SKM-1 (cell line): ENCODE data around the gene MPP1.

ENCODE experiments used
- DNase-seq: peaks from one replicate; lab custom pipeline; 2025; ENCODE audit not compliant: unreplicated experiment; lab: John Stamatoyannopoulos, UW

The MPP1 gene

DNA sequence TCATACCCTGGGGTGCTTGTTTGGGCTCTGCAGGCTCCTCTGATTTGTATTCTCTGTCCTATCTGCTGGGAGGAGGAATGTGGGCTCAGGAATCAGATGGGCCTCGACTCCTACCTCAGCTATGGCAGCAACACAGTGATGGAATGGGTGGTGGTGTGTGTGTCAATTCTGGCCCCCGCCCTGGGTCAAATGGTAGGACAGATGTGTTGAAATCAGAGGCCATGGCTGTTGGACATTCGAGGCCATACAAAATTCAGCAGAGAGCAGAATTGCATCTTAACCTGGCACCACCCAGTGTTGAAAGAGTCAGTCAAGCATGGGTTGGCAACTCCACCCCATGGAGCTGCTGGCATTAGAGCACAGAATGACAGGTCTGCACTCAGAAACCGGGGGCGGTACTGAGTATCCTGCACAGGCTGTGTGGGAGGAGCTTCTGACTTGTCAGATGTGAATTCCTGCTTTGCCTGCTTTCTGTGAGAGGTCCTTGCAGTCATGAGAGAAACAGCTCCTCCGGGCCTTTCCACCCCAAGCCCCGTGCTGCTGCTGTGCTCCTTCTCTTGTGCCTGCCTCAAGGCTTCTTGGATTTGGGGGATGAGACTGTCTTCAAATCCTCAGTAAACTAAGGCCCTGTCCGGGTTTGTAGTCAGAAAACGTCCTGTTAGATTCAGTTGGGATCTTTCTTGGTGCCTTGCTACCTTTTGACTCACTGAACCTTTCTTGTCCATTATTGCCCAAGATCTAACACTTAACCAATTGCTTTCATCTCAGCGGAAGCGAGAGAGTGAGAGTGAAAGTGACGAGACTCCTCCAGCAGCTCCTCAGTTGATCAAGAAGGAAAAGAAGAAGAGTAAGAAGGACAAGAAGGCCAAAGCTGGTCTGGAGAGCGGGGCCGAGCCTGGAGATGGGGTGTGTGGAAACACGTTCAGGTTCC is 29.6 kb downstream of the MPP1 start:
- no peak for DNase-seq

DNA sequence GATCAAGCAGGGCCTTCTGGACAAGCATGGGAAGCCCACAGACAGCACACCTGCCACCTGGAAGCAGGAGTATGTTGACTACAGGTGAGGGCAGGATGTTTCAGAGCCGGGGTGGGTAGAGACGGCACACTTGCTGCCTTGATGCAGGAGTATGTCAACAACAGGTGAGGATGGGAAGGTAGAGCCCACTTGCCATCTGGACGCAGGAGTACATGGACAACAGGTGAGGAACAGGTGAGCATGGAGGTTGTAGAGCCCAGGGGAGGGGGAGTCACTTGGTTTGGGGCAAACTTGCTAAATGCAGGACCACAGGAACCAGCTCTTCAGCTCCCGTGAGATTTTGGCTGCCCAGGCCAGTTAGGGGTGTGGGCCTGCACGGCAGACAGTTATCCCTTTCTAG is 30.7 kb downstream of the MPP1 start:
- DNase-seq: no peak

GRCh38 chrX:154762537-154763296 is 42.6 kb downstream of the MPP1 start, which contains the start of gene DKC1:
Gene DKC1 (plus strand): TSS chrX:154762864. CDS start chrX:154762966, 102 bp downstream.
- peak; percentile 77 for DNase-seq

GRCh38 chrX:154761977-154762536 is 43.2 kb downstream of the MPP1 start:
- no peak for DNase-seq

GRCh38 chrX:154758696-154759095 is 46.6 kb downstream of the MPP1 start:
- no peak for DNase-seq

GRCh38 chrX:154751669-154752271 is 53.5 kb downstream of the MPP1 start:
- DNase-seq: no peak

- peak; percentile 9 for DNase-seq
Measured at GRCh38 chrX:154751203-154751668, 54.0 kb downstream of the MPP1 start.

- no peak for DNase-seq
Measured at GRCh38 chrX:154750301-154751202, 54.7 kb downstream of the MPP1 start, which contains the start of gene GAB3. Gene GAB3 (minus strand): TSS chrX:154751077. CDS start chrX:154751025, 52 bp downstream.

DNA sequence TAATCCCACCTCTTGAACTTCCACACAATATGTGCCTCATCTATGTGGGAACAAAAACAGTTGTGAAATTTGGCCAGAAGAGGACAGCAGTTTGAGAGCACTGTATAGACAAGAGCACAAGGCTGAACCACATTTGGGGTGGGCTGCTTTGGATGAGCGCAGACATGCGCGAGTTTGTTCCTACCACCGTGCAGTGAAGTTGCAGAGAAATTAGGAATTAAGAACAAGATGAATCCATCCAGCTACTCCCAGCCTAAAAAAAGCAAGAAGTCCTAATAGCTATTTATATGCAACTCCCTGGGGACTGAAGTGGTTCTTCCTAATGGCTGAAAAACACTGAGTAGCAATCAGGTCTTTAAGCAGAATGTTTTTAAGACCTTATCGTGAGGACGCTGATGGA is 55.4 kb downstream of the MPP1 start:
- no peak for DNase-seq

DNA sequence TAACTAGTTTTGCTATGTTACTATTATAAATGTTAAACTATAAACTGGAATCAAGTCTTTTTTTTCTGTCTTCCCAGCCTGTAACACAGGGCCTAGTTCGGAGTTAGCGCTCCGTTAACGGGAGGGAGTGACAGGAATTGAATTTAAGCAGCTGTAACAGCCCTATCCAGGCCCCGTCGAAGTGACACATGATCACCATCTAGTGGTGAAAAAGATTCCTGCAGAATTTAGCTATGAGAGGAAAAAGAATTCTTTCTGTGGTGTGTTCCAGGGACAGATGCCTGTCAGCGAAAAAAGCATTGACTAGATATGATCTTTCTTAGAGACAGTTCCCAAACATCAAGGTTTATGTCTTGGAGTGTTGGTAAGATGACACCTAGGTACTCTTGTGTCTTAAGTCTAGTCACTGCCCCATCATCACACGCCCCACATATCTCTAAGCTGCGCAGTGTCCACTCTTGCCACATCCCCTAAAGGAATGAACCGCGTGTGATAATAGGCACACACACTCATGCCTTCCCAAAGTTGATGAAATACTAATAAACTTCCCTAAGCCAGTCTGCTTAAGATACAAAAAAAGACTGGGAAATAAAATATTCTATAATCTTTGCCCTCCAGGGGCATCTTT is 56.5 kb downstream of the MPP1 start:
- DNase-seq: no peak

- DNase-seq: no peak
Measured at GRCh38 chrX:154742613-154743012, 62.7 kb downstream of the MPP1 start.

GRCh38 chrX:154739952-154740465 is 65.3 kb downstream of the MPP1 start:
- no peak for DNase-seq

DNA sequence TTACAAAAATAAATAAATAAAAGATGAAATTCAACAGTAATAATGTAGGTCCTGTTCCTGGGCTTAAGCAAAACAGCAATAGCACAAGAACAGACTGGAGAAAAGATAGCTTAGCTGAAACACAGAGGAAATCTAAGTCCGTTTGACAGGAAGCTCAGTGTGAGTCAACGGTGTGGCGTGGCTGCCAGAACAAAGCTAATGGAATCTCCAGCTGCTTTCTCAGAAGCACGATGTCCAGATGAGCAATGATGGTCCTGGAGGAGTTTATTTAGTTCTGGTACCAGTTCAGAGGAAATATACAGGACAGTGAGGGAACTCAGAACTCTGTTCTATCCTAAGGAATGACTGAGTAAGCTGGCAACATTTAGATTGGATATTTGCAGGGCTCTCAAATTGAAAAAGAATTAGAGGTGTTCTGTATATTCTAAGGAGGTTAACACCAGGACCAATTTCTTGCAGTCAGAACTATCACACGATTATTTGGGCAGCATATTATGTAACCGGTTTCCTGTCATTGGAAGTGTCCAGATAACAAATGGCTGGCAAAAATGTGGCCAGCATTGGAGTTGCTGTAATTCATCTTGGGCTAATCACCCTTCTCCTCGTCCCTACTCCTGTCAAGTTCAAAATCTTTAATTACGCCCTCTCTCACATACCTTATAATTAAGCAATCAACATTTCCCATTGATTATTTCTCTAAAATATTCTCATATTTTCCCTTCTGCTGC is 67.1 kb downstream of the MPP1 start:
- DNase-seq: no peak

GRCh38 chrX:154737136-154737535 is 68.1 kb downstream of the MPP1 start:
- DNase-seq: no peak

- DNase-seq: no peak
Measured at GRCh38 chrX:154735695-154736393, 69.4 kb downstream of the MPP1 start.

GRCh38 chrX:154734061-154734781 is 71.1 kb downstream of the MPP1 start:
- peak; percentile 43 for DNase-seq

DNA sequence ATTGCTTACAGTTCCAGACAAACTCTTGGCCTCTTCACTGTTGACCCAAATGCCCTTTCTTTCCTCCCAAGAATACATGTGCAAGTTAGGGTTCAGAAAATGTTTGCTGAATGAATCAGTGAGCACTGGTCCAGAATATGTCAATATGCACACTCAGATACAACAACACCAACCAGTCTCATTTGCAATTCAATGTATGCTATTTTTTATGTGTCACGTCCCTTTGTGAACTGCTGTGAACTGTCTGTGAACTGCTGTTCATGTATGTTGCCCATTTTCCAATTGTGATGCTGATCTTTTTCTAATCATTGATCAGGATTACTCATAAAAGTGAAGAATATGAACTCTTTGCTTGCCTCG is 72.2 kb downstream of the MPP1 start:
- DNase-seq: no peak
